HS-5 (cell line): ENCODE results near the gene TMEM97.
A peak's percentile ranks its signal among the peaks of the same experiment; 100 is the strongest.

Source experiments
- DNase-seq: peaks from one replicate; pipeline ENCODE4 v3.0.0-alpha.2; 2012; ENCODE audit warnings: low read depth

TMEM97 gene

GRCh38 chr17:28365487-28365886, 46.5 kb downstream of the TMEM97 start:
- DNase-seq: no peak

- no peak for DNase-seq
Measured at GRCh38 chr17:28366605-28367004, 47.6 kb downstream of the TMEM97 start.

GRCh38 chr17:28367641-28368305, 48.8 kb downstream of the TMEM97 start:
- no peak for DNase-seq

GRCh38 chr17:28368306-28368831, 49.4 kb downstream of the TMEM97 start:
- no peak for DNase-seq

GRCh38 chr17:28368915-28369683, 50.1 kb downstream of the TMEM97 start:
- DNase-seq: no peak

GRCh38 chr17:28369684-28370034, 50.7 kb downstream of the TMEM97 start:
- no peak for DNase-seq

GRCh38 chr17:28370035-28370743, 51.2 kb downstream of the TMEM97 start, which contains the start of gene VTN:
VTN (minus strand) TSS chr17:28370307; CDS start chr17:28370203, 104 bp downstream.
- no peak for DNase-seq

- DNase-seq: no peak
Measured at GRCh38 chr17:28370744-28371103, 51.7 kb downstream of the TMEM97 start.

- peak; percentile 71 for DNase-seq
Measured at GRCh38 chr17:28371245-28372202, 52.5 kb downstream of the TMEM97 start, which contains the start of gene SARM1. SARM1 (plus strand) TSS chr17:28371694; CDS start chr17:28372033, 339 bp downstream.

- DNase-seq: no peak
Measured at GRCh38 chr17:28372203-28372944, 53.4 kb downstream of the TMEM97 start.

GRCh38 chr17:28372945-28373274, 53.9 kb downstream of the TMEM97 start:
- DNase-seq: no peak
